Measurements from ENCODE around the gene LIMK2.
A peak's percentile ranks its signal among the peaks of the same experiment; 100 is the strongest.
"Not testable (repeated sequence)": the region's sequence is repeated elsewhere in the genome, so short reads cannot be mapped to it uniquely, and the experiment has no call there.

The LIMK2 gene

DNA sequence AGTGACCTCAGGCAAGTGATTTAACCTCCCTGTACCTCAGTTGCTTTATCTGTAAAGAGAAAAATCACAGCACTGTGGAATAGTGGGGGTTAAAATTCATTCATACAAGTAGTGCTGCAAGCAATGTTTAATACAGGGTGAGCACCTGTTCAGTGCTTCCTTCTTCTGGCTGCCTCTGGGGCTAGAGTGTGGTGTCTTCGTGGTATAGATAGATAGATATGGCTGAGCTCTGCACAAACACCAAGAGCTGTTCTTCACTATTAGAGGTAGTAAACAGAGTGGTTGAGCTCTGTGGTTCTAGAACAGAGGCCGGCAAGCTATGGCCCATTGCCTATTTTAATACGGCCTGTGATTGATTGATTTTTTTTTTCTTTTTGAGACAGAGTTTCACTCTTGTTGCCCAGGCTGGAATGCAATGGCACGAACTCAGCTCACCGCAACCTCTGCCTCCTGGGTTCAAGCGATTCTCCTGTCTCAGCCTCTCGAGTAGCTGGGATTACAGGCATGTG is 32.9 kb downstream of the LIMK2 start:
- DNase-seq: no peak

DNA sequence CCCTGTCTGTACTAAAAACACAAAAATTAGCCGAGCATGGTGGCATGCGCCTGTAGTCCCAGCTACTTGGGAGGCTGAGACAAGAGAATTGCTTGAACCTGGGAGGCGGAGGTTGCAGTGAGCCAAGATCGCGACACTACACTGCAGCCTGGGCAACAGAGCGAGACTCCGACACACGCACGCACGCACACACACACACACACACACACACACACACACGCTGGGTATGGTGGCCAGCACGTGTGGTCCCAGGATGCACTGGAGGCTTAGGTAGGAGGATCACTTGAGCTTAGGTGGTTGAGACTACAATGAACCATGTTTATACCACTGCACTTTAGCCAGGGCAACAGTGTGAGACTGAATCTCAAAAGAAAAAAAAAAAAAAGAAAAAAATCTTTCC is 33.9 kb downstream of the LIMK2 start:
- not testable (repeated sequence) for DNase-seq

DNA sequence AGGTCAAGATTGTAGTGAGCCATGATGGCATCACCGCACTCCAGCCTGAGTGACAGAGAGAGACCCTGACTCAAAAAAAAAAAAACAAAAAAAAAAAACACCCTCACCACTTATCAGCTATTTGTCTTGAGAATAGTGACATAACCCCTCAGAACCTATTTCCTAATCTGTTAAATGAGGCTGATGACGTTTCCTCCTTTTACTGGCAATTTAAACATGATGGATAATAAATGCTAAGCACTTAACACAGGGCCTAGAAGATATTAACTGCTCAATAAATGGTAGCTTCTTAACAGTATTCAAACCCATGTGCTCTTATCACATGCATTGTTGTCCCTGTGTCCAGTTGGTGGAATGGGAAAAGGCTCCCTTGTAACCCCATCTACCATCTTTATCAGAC is 34.6 kb downstream of the LIMK2 start:
- DNase-seq: no peak

GRCh38 chr22:31247726-31248125 is 35.6 kb downstream of the LIMK2 start:
- peak; percentile 28 for DNase-seq

- DNase-seq: peak; percentile 46
Observed at GRCh38 chr22:31248138-31248745, 36.1 kb downstream of the LIMK2 start.

GRCh38 chr22:31248965-31249958 is 37.2 kb downstream of the LIMK2 start:
- DNase-seq: no peak

DNA sequence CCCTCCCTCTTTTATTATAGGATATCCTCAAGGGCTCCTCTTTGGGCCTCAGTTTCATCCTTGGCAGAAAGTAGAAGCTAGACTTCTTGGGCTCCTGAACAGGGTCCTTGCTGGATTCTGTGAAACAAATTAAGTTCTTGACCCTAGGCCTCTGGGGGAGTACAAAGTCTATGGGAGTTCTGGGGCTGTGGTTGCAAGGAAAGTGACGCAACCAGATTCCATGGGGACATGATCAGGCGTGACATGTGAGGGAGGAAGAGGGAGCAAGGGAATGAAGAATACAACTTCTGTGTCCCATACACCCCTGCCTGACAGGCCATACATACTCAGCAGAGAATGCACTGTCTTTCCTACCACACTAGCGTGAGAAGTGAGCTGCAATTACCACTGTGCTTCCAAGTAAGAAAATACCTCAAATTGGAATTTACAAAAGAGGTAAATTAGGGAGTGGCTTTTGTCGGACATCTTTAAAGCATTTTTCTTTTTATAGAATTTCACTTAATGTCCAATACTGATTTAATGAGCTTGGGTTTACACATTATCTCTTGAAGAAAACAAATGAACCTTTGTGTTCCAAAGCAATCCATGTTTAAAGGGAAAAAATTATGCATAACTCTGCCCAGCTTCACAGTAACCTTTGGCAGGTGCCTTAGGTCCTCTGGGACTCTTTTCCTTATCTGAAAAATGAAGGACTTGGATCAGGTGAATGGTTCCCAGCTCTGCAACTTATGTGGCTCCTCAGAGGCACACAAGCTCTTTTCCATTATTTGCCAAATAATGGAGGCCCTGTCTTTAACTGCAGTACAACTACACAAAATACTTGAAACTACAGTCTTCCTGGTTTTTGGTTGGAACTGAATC is 38.9 kb downstream of the LIMK2 start:
- DNase-seq: no peak

DNA sequence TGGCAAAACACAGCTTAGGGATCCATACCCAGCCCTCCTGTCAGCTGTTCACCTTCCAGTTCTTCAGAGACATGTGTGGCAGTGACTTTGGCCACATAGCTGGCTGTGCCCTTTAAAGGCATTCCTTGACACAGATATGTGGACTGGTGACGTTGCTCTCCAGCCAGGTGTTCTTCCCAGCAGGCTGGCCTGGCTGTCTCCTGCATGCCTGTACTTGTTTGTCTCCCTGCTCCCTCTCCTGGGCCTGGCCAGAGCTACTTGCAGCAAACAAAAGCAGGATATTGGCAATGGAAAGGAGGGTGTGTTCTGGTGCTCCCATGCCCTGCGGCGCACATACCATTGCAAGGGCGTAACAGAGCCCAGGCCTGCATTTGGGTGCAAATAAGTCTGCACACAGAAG is 41.9 kb downstream of the LIMK2 start:
- no peak for DNase-seq

DNA sequence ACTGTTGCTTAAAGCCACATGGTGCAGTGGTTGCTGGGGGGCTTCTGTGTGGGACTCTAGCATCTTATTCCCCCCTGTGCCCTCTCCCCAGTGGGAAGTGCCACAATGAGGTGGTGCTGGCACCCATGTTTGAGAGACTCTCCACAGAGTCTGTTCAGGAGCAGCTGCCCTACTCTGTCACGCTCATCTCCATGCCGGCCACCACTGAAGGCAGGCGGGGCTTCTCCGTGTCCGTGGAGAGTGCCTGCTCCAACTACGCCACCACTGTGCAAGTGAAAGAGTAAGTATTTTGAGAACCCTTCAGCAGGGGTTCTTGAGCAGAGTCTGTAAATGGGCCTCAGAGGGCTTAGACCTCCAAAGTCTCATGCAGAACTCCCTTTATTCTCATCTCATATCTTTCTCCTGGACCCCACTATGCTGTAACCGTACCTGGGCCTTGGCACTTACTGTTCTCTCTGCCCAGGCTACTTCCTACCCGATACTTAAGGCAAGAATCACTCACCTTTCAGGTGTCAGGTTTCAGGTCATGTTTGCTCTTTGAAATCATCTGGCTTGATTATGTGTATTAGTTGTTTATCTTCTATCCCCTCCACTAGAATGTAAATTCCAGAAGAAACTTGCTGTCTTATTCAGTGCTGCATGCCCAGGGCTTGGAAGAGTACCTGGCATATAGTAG is 47.8 kb downstream of the LIMK2 start:
- DNase-seq: no peak

- DNase-seq: no peak
Observed at GRCh38 chr22:31260474-31260856, 48.4 kb downstream of the LIMK2 start.

GRCh38 chr22:31262312-31263133 is 50.4 kb downstream of the LIMK2 start:
- DNase-seq: no peak

DNA sequence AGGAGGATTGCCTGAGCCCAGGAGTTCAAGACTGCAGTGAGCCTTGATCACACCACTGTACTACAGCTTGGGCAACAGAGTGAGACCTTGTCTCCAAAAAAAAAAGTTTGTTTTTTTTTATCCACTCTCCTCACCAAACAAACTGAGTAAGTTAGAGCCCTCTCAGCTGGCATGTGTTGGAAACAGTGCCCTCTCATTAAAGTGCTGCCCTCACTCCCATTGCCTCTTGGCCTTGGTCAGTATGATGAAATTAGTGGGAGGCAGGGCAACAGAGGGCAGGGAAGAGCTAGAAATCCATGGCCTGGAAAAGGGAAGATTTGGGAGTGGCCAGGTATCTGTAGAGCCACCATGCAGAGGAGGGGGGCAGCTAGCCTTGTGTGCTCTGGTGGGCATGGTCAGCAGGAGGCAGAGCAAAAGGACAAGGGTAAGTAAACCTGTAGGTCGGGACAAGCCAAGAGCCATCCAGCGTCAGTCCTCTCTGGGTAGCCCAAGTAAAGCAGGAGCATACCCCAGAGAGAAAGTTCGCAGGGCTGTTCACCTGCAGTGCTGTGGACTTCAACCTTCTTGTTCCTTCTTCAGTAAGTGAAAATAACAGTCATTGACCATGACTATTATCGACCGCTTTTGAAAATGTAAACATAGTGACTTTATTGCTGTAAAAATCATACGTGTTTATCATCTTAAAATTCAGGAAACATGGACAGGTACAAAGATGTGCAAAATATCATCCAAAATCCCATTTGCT is 52.0 kb downstream of the LIMK2 start:
- DNase-seq: no peak

DNA sequence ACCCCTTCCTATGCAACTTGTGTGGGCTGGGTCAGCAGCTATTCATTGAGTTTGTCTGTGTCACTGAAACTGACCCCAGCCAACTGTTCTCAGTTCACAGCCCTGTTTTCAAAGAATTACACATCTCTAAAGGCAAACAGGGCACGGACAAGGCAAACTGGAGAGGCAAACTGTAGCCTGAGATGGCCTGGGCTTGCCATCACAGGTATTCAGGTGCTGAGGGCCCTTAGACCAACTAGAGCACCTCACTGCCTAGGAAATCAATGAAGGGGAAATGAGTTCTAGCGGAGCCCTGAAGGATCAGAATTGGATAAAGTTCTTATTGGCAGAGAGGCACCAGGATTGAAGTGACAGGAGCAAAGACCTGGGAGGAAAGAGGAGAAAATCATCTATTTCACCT is 56.2 kb downstream of the LIMK2 start:
- DNase-seq: no peak

DNA sequence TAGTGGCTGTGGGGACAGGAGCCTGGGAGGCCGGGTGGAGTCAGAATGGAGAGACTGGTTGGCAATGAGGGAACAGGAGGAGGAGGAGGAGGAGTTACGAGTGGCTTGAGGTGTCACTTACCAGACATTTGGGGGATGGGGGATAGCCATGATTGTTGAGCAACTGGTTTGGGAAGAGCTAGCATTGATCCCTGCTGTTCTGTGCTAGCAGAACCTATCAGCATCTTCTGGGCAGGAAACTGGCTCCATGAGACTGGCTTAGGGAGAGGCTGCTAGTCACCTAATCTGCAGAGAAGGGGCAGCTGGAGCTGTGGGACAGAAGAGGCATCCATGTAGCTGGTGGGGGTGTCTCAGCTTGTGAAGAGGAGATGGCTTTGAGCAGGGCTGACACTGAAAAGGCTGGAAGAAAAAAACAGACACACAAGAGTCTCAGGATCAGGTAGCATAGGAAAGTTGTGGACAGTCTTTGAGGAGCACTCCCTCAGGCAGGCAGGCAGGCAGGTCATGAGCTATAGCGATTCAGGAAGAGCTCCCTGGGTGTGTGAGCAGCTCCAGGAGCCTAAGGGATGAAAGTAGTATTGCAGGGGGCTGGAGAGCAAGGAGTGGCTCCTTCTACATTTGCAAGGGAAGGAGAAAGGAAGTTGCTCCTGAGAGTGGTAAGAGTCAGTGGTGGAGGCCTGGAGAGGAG is 57.9 kb downstream of the LIMK2 start:
- DNase-seq: no peak

GRCh38 chr22:31271026-31271425 is 58.9 kb downstream of the LIMK2 start:
- no peak for DNase-seq

GRCh38 chr22:31271485-31271884 is 59.4 kb downstream of the LIMK2 start:
- DNase-seq: no peak

DNA sequence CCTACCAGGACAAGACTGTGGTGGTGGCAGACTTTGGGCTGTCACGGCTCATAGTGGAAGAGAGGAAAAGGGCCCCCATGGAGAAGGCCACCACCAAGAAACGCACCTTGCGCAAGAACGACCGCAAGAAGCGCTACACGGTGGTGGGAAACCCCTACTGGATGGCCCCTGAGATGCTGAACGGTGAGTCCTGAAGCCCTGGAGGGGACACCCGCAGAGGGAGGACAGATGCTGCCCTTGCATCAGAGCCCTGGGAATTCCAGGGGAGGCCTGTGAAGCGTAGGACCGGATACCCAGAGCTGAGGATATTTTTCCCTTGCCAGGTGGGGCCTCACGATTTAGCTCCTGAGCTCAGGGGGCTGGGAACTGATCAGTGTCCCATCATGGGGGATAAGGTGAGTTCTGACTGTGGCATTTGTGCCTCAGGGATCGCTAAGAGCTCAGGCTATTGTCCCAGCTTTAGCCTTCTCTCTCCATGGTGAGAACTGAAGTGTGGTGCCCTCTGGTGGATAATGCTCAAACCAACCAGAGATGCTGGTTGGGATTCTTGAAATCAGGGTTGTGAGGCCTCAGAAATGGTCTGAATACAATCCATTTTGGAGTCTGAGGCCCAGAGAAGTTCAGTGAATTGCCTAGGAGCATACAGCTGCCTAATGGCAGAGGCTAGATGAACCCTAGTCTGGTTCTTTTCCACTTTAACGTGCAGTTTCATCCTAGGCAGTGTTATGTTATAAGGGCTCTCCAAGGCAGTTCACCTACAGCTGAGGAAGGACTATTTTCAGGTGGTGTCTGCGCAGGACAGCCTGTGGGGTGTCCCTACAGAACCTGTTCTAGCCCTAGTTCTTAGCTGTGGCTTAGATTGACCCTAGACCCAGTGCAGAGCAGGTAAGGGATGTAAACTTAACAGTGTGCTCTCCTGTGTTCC is 60.7 kb downstream of the LIMK2 start:
- DNase-seq: peak; percentile 17

GRCh38 chr22:31274017-31274416 is 61.9 kb downstream of the LIMK2 start:
- no peak for DNase-seq

DNA sequence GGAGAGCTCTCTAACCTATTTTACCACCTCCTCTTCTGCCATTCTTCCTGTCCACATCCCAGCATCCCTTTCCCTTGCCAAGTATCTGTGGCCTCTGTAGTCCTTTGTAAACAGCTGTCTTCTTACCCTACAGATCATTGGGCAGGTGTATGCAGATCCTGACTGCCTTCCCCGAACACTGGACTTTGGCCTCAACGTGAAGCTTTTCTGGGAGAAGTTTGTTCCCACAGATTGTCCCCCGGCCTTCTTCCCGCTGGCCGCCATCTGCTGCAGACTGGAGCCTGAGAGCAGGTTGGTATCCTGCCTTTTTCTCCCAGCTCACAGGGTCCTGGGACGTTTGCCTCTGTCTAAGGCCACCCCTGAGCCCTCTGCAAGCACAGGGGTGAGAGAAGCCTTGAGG is 62.9 kb downstream of the LIMK2 start:
- no peak for DNase-seq
